SK-N-SH treated with all-trans-retinoic acid at 6 μM for 48 hours (cell line): ENCODE data around the gene PON3.

Source experiments
- BACH2 ChIP-seq: fragments of 250-450 bp; sonication (Bioruptor Pico); IDR thresholded peaks from 2 replicates; pipeline ENCODE4 v1.9.0; 2021; ENCODE audit warnings: mild to moderate bottlenecking, borderline replicate concordance
- CREB5 ChIP-seq: fragments of 250-450 bp; sonication (Bioruptor Pico); IDR thresholded peaks from 2 replicates; pipeline ENCODE4 v1.5.1; 2020; ENCODE audit warnings: low read depth, mild to moderate bottlenecking, moderate library complexity
- ESRRG ChIP-seq: fragments of 250-450 bp; sonication (Bioruptor Pico); IDR thresholded peaks from 2 replicates; pipeline ENCODE4 v1.6.1; 2021; ENCODE audit warnings: mild to moderate bottlenecking
- OSR1 ChIP-seq: fragments of 250-450 bp; sonication (Bioruptor Pico); IDR thresholded peaks from 2 replicates; pipeline ENCODE4 v1.8.0; 2022; ENCODE audit warnings: moderate library complexity, mild to moderate bottlenecking, inconsistent platforms
- RARB ChIP-seq: fragments of 250-450 bp; sonication (Bioruptor Pico); IDR thresholded peaks from 2 replicates; pipeline ENCODE4 v1.8.0; 2021; ENCODE audit warnings: mild to moderate bottlenecking, moderate library complexity
- SNAI2 ChIP-seq: fragments of 250-450 bp; sonication (Bioruptor Pico); IDR thresholded peaks from 2 replicates; pipeline ENCODE4 v1.5.0; 2020; ENCODE audit warnings: mild to moderate bottlenecking, moderate library complexity
- ZFP30 ChIP-seq: fragments of 450-650 bp; formaldehyde crosslinking; IDR thresholded peaks from 2 replicates; pipeline ENCODE4 v1.5.0; 2022; ENCODE audit warnings: mild to moderate bottlenecking, moderate library complexity
- ZNF70 ChIP-seq: fragments of 450-650 bp; formaldehyde crosslinking; IDR thresholded peaks from 2 replicates; pipeline ENCODE4 v1.5.0; 2020; ENCODE audit warnings: mild to moderate bottlenecking, moderate library complexity
- TF ChIP-seq, protein P1 (sequence below): fragments of 250-450 bp; sonication (Bioruptor Pico); IDR thresholded peaks from 2 replicates; pipeline ENCODE4 v1.8.0; 2020; ENCODE audit warnings: mild to moderate bottlenecking, moderate library complexity, borderline replicate concordance
- TF ChIP-seq, protein P2 (sequence below): fragments of 250-450 bp; sonication (Bioruptor Pico); IDR thresholded peaks from 2 replicates; pipeline ENCODE4 v1.5.0; 2020; ENCODE audit warnings: mild to moderate bottlenecking, moderate library complexity

- TF ChIP-seq, protein P1, sequence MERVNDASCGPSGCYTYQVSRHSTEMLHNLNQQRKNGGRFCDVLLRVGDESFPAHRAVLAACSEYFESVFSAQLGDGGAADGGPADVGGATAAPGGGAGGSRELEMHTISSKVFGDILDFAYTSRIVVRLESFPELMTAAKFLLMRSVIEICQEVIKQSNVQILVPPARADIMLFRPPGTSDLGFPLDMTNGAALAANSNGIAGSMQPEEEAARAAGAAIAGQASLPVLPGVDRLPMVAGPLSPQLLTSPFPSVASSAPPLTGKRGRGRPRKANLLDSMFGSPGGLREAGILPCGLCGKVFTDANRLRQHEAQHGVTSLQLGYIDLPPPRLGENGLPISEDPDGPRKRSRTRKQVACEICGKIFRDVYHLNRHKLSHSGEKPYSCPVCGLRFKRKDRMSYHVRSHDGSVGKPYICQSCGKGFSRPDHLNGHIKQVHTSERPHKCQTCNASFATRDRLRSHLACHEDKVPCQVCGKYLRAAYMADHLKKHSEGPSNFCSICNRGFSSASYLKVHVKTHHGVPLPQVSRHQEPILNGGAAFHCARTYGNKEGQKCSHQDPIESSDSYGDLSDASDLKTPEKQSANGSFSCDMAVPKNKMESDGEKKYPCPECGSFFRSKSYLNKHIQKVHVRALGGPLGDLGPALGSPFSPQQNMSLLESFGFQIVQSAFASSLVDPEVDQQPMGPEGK (CRISPR knock-in tag) = no peak
- TF ChIP-seq SNAI2 (CRISPR knock-in tag) (no peak), ESRRG (CRISPR knock-in tag) (no peak), CREB5 (CRISPR knock-in tag) (no peak), ZFP30 (CRISPR knock-in tag) (no peak), BACH2 (CRISPR knock-in tag) (no peak), OSR1 (no peak), RARB (CRISPR knock-in tag) (no peak), ZNF70 (CRISPR knock-in tag) (no peak)
- TF ChIP-seq, protein P2, sequence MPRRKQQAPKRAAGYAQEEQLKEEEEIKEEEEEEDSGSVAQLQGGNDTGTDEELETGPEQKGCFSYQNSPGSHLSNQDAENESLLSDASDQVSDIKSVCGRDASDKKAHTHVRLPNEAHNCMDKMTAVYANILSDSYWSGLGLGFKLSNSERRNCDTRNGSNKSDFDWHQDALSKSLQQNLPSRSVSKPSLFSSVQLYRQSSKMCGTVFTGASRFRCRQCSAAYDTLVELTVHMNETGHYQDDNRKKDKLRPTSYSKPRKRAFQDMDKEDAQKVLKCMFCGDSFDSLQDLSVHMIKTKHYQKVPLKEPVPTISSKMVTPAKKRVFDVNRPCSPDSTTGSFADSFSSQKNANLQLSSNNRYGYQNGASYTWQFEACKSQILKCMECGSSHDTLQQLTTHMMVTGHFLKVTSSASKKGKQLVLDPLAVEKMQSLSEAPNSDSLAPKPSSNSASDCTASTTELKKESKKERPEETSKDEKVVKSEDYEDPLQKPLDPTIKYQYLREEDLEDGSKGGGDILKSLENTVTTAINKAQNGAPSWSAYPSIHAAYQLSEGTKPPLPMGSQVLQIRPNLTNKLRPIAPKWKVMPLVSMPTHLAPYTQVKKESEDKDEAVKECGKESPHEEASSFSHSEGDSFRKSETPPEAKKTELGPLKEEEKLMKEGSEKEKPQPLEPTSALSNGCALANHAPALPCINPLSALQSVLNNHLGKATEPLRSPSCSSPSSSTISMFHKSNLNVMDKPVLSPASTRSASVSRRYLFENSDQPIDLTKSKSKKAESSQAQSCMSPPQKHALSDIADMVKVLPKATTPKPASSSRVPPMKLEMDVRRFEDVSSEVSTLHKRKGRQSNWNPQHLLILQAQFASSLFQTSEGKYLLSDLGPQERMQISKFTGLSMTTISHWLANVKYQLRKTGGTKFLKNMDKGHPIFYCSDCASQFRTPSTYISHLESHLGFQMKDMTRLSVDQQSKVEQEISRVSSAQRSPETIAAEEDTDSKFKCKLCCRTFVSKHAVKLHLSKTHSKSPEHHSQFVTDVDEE (CRISPR knock-in tag) = no peak
Observed at GRCh38 chr7:95398155-95398940, 2.2 kb upstream of the PON3 start.
